ENCODE data around the gene NECTIN2.
"Not testable (repeated sequence)": the region's sequence is repeated elsewhere in the genome, so short reads cannot be mapped to it uniquely, and the experiment has no call there.

The NECTIN2 gene

GRCh38 chr19:44824761-44825160, 21.3 kb upstream of the NECTIN2 start:
- TF ChIP-seq CTCF (conservative IDR thresholded peaks at IDR 0.05; ENCODE audit: control insufficient read depth, insufficient read depth, low read depth, low read length), result no peak
- no peak for DNase-seq (ENCODE audit: low read depth)
- H3K4me3 ChIP-seq (ENCODE audit: control insufficient read depth, low read depth, low read length), result no peak overlapping the region

- peak; percentile 32 for DNase-seq (ENCODE audit: low read depth)
- not testable (repeated sequence) for H3K4me3 ChIP-seq (ENCODE audit: control insufficient read depth, low read depth, low read length)
Observed at GRCh38 chr19:44832875-44833274, 13.2 kb upstream of the NECTIN2 start.

- H3K4me3 ChIP-seq (ENCODE audit: control insufficient read depth, low read depth, low read length); DNase-seq (ENCODE audit: low read depth): not testable (repeated sequence)
Observed at GRCh38 chr19:44834399-44834798, 11.7 kb upstream of the NECTIN2 start.

GRCh38 chr19:44839276-44839675, 6.8 kb upstream of the NECTIN2 start:
- no peak for TF ChIP-seq CTCF (conservative IDR thresholded peaks at IDR 0.05; ENCODE audit: control insufficient read depth, insufficient read depth, low read depth, low read length)
- no peak overlapping the region for H3K4me3 ChIP-seq (ENCODE audit: control insufficient read depth, low read depth, low read length)
- DNase-seq (ENCODE audit: low read depth), result no peak

GRCh38 chr19:44840811-44841210, 5.3 kb upstream of the NECTIN2 start:
- no peak for DNase-seq (ENCODE audit: low read depth)
- H3K4me3 ChIP-seq (ENCODE audit: control insufficient read depth, low read depth, low read length), result no peak overlapping the region
- TF ChIP-seq CTCF (conservative IDR thresholded peaks at IDR 0.05; ENCODE audit: control insufficient read depth, insufficient read depth, low read depth, low read length), result no peak

- no peak overlapping the region for H3K4me3 ChIP-seq (ENCODE audit: control insufficient read depth, low read depth, low read length)
- DNase-seq (ENCODE audit: low read depth), result no peak
- no peak for TF ChIP-seq CTCF (conservative IDR thresholded peaks at IDR 0.05; ENCODE audit: control insufficient read depth, insufficient read depth, low read depth, low read length)
Observed at GRCh38 chr19:44841231-44841630, 4.9 kb upstream of the NECTIN2 start.

GRCh38 chr19:44845286-44845611, 848 bp upstream of the NECTIN2 start:
- no peak for TF ChIP-seq CTCF (conservative IDR thresholded peaks at IDR 0.05; ENCODE audit: control insufficient read depth, insufficient read depth, low read depth, low read length)
- H3K4me3 ChIP-seq (ENCODE audit: control insufficient read depth, low read depth, low read length), result peak overlapping the region; percentile 68
- DNase-seq (ENCODE audit: low read depth), result no peak

- no peak for DNase-seq (ENCODE audit: low read depth)
- TF ChIP-seq CTCF (conservative IDR thresholded peaks at IDR 0.05; ENCODE audit: control insufficient read depth, insufficient read depth, low read depth, low read length), result no peak
Observed at GRCh38 chr19:44846455-44847143, 502 bp downstream of the NECTIN2 start.

More at GRCh38 chr19:44846455-44847143, 502 bp downstream of the NECTIN2 start:
- H3K4me3 ChIP-seq (ENCODE audit: control insufficient read depth, low read depth, low read length), result peak overlapping the region; percentile 94
